Activated CD4-positive, alpha-beta T cell treated with anti-CD3 and anti-CD28 coated beads for 36 hours (primary cell): Measurements from ENCODE around the gene HOXB4. TPM values are rescaled to one million over a fixed set of nuclear protein-coding genes. Genes with fewer than 3 reads are reported as not detected.
A peak's percentile ranks its signal among the peaks of the same experiment; 100 is the strongest.

ENCODE experiments used
- ATAC-seq: fragments of 200-7000 bp; cut with Tn5 transposase; one replicate; pipeline ENCODE4 v1.10.0; 2021; ENCODE audit warnings: mild to moderate bottlenecking, moderate library complexity
- CTCF ChIA-PET: fragments of 350-600 bp; sonication (Branson Sonifier 250); formaldehyde crosslinking; loops from one replicate; lab custom pipeline; 2021; ENCODE audit warnings: antibody characterized with exemption; lab: Charles Lee
- POLR2A ChIA-PET: fragments of 350-600 bp; sonication (Branson Sonifier 250); formaldehyde crosslinking; loops from one replicate; lab custom pipeline; 2021; ENCODE audit warnings: antibody characterized with exemption, inconsistent platforms; lab: Charles Lee
- DNase-seq: peaks from one replicate; pipeline ENCODE4 v3.0.0-alpha.2; 2020
- H3K27ac Mint-ChIP-seq: one replicate; pipeline ENCODE4 v1.8.0; 2021; ENCODE audit warnings: mixed read lengths
- H3K27me3 Mint-ChIP-seq: one replicate; pipeline ENCODE4 v1.8.0; 2021; ENCODE audit warnings: mixed read lengths
- H3K36me3 Mint-ChIP-seq: one replicate; pipeline ENCODE4 v1.8.0; 2021; ENCODE audit warnings: low read depth, mixed read lengths
- H3K4me1 Mint-ChIP-seq: one replicate; pipeline ENCODE4 v1.8.0; 2021; ENCODE audit warnings: mixed read lengths
- H3K4me3 Mint-ChIP-seq: one replicate; pipeline ENCODE4 v1.8.0; 2021; ENCODE audit warnings: mild to moderate bottlenecking, moderate library complexity, mixed read lengths
- H3K9me3 Mint-ChIP-seq: one replicate; pipeline ENCODE4 v1.8.0; 2021; ENCODE audit warnings: low read depth, mixed read lengths
- intact Hi-C, 2 experiments: fragments of 100-400 bp; cut with DNase I in 1 of 2; cut with micrococcal nuclease in 1 of 2; formaldehyde crosslinking; loops; one replicate each; pipeline versions ENCODE4 v1.14.2 to v1.15.1; 2022 to 2024; cut with DNase I, micrococcal nuclease
- total RNA-seq, 2 experiments: library from RNA; stranded (reverse); gene quantifications; one replicate each; pipeline ENCODE4 v1.2.3, GENCODE V29; 2021

The HOXB4 gene
- total RNA-seq, 2 experiments from 2014 or later: 0.66 to 1.1 TPM

GRCh38 chr17:48598736-48599135, 20.6 kb upstream of the HOXB4 start:
- no peak for ATAC-seq
- Mint-ChIP-seq H3K9me3 (no peaks in the 10 kb centered on the region), H3K36me3 (no peaks in the 10 kb centered on the region), H3K4me1 (peaks cover 34% of the 10 kb centered on the region), H3K27me3 (peaks cover 84% of the 10 kb centered on the region), H3K4me3 (peak overlapping the region; percentile 46), H3K27ac (no peak overlapping the region)
- no peak for DNase-seq
- POLR2A ChIA-PET: interaction anchor here (1.0 kb wide), 1 partner anchor 10 kb away, joined by 3 read pairs; no protein-coding TSS in a partner anchor
- CTCF ChIA-PET: interaction anchor here (0.6 to 2.1 kb wide), 5 partner anchors 14 to 961 kb away, joined by 3 to 8 read pairs (median 4); no protein-coding TSS in a partner anchor
- intact Hi-C loops: loop anchor here in 1 of 2 experiments (5.0 to 10.0 kb wide), 2 partner anchors 56 to 454 kb away; no protein-coding TSS in a partner anchor

GRCh38 chr17:48597778-48598631, 19.9 kb upstream of the HOXB4 start:
- ATAC-seq: peak; percentile 27
- H3K4me1 Mint-ChIP-seq: peaks cover 34% of the 10 kb centered on the region
- peak overlapping the region; percentile 46 for H3K4me3 Mint-ChIP-seq
- DNase-seq: peak; percentile 57
- intact Hi-C loops: loop anchor here (2.0 to 10.0 kb wide), 3 partner anchors 15 to 453 kb away; no protein-coding TSS in a partner anchor
- peak overlapping the region; percentile 35 for H3K27ac Mint-ChIP-seq
- H3K36me3 Mint-ChIP-seq: no peaks in the 10 kb centered on the region
- no peaks in the 10 kb centered on the region for H3K9me3 Mint-ChIP-seq
- peaks cover 82% of the 10 kb centered on the region for H3K27me3 Mint-ChIP-seq
- CTCF ChIA-PET: interaction anchor here (0.6 to 6.7 kb wide), 3 partner anchors 21 to 264 kb away, joined by 3 to 74 read pairs (median 8); no protein-coding TSS in a partner anchor
- POLR2A ChIA-PET: no interaction called here

- Mint-ChIP-seq H3K9me3 (no peaks in the 10 kb centered on the region), H3K27ac (no peak overlapping the region), H3K4me3 (peak overlapping the region; percentile 46), H3K27me3 (peaks cover 83% of the 10 kb centered on the region), H3K36me3 (no peaks in the 10 kb centered on the region), H3K4me1 (peaks cover 37% of the 10 kb centered on the region)
- ChIA-PET CTCF (interaction anchor here (1.4 to 6.7 kb wide), 2 partner anchors 263 to 572 kb away, joined by 3 to 74 read pairs; no protein-coding TSS in a partner anchor), POLR2A (no interaction called here)
- DNase-seq: no peak
- no peak for ATAC-seq
- intact Hi-C loops: loop anchor here (2.0 to 10.0 kb wide), 3 partner anchors 15 to 453 kb away; no protein-coding TSS in a partner anchor
Measured at GRCh38 chr17:48597528-48597777, 19.3 kb upstream of the HOXB4 start.

GRCh38 chr17:48596735-48597527, 18.8 kb upstream of the HOXB4 start:
- CTCF ChIA-PET: interaction anchor here (0.6 to 6.7 kb wide), 11 partner anchors 13 to 572 kb away, joined by 3 to 74 read pairs (median 3); partner anchors contain the start of gene HOXB9
- POLR2A ChIA-PET: no interaction called here
- H3K4me1 Mint-ChIP-seq: peaks cover 36% of the 10 kb centered on the region

GRCh38 chr17:48596000-48596734, 18.0 kb upstream of the HOXB4 start:
- Mint-ChIP-seq H3K4me1 (peaks cover 36% of the 10 kb centered on the region), H3K27ac (peak overlapping the region; percentile 14), H3K4me3 (peak overlapping the region; percentile 46), H3K36me3 (no peaks in the 10 kb centered on the region), H3K9me3 (no peaks in the 10 kb centered on the region), H3K27me3 (peaks cover 84% of the 10 kb centered on the region)
- intact Hi-C loops: loop anchor here (2.0 to 10.0 kb wide), 3 partner anchors 17 to 451 kb away; no protein-coding TSS in a partner anchor
- DNase-seq: peak; percentile 70
- CTCF ChIA-PET: interaction anchor here (0.6 to 6.7 kb wide), 13 partner anchors 14 to 571 kb away, joined by 3 to 74 read pairs (median 3); partner anchors contain the start of gene HOXB9
- POLR2A ChIA-PET: no interaction called here
- peak; percentile 50 for ATAC-seq

More at GRCh38 chr17:48596735-48597527, 18.8 kb upstream of the HOXB4 start:
- intact Hi-C loops: loop anchor here (2.0 to 10.0 kb wide), 3 partner anchors 16 to 452 kb away; no protein-coding TSS in a partner anchor
- no peak for DNase-seq
- Mint-ChIP-seq H3K4me3 (peak overlapping the region; percentile 46), H3K36me3 (no peaks in the 10 kb centered on the region), H3K27ac (no peak overlapping the region), H3K9me3 (no peaks in the 10 kb centered on the region), H3K27me3 (peaks cover 84% of the 10 kb centered on the region)
- no peak for ATAC-seq

GRCh38 chr17:48595278-48595999, 17.3 kb upstream of the HOXB4 start:
- no peaks in the 10 kb centered on the region for H3K9me3 Mint-ChIP-seq
- DNase-seq (no peak), ATAC-seq (no peak)
- no peaks in the 10 kb centered on the region for H3K36me3 Mint-ChIP-seq
- CTCF ChIA-PET: interaction anchor here (0.6 to 6.7 kb wide), 13 partner anchors 15 to 494 kb away, joined by 3 to 74 read pairs (median 3); partner anchors contain the start of genes CBX1 and HOXB9
- intact Hi-C loops: loop anchor here in 1 of 2 experiments (5.0 to 10.0 kb wide), 2 partner anchors 53 to 451 kb away; no protein-coding TSS in a partner anchor
- H3K4me1 Mint-ChIP-seq: peaks cover 36% of the 10 kb centered on the region
- H3K4me3 Mint-ChIP-seq: no peak overlapping the region
- no peak overlapping the region for H3K27ac Mint-ChIP-seq
- peaks cover 82% of the 10 kb centered on the region for H3K27me3 Mint-ChIP-seq
- POLR2A ChIA-PET: no interaction called here

GRCh38 chr17:48594538-48595277, 16.6 kb upstream of the HOXB4 start:
- CTCF ChIA-PET: interaction anchor here (0.6 to 6.7 kb wide), 13 partner anchors 19 to 813 kb away, joined by 3 to 74 read pairs (median 3); partner anchors contain the start of gene CBX1
- Mint-ChIP-seq H3K27ac (no peak overlapping the region), H3K9me3 (no peaks in the 10 kb centered on the region), H3K27me3 (peaks cover 82% of the 10 kb centered on the region), H3K4me3 (no peak overlapping the region), H3K4me1 (peaks cover 39% of the 10 kb centered on the region), H3K36me3 (no peaks in the 10 kb centered on the region)
- intact Hi-C loops: loop anchor here (1.0 to 10.0 kb wide), 7 partner anchors 52 to 512 kb away; no protein-coding TSS in a partner anchor
- no peak for ATAC-seq
- no peak for DNase-seq
- POLR2A ChIA-PET: no interaction called here

- ChIA-PET CTCF (interaction anchor here (0.6 to 6.7 kb wide), 36 partner anchors 10 to 812 kb away, joined by 3 to 74 read pairs (median 5); partner anchors contain the start of gene HOXB9), POLR2A (no interaction called here)
- Mint-ChIP-seq H3K27me3 (peaks cover 80% of the 10 kb centered on the region), H3K4me3 (peak overlapping the region; percentile 67), H3K27ac (no peak overlapping the region), H3K9me3 (no peaks in the 10 kb centered on the region), H3K36me3 (no peaks in the 10 kb centered on the region), H3K4me1 (peaks cover 40% of the 10 kb centered on the region)
- ATAC-seq (peak; percentile 67), DNase-seq (peak; percentile 90)
- intact Hi-C loops: loop anchor here (1.0 to 10.0 kb wide), 8 partner anchors 258 to 569 kb away; no protein-coding TSS in a partner anchor
Measured at GRCh38 chr17:48593840-48594537, 15.8 kb upstream of the HOXB4 start.
